GM19023 (cell line): ENCODE measurements around the gene ENTR1.
"Not testable (repeated sequence)": the region's sequence is repeated elsewhere in the genome, so short reads cannot be mapped to it uniquely, and the experiment has no call there.

ENCODE experiments used
- ATAC-seq: cut with Tn5 transposase; IDR thresholded peaks from one replicate; pipeline ENCODE4 v1.9.1; 2021; ENCODE audit warnings: mild to moderate bottlenecking, moderate library complexity; ENCODE audit not compliant: unreplicated experiment

The ENTR1 gene

GRCh38 chr9:136438548-136439480 lies 28.4 kb upstream of the ENTR1 start:
- ATAC-seq, result peak; percentile 45

GRCh38 chr9:136437839-136438547 lies 27.6 kb upstream of the ENTR1 start:
- no peak for ATAC-seq

GRCh38 chr9:136437430-136437829 lies 27.0 kb upstream of the ENTR1 start:
- no peak for ATAC-seq

- ATAC-seq, result no peak
Measured at GRCh38 chr9:136436055-136436634, 25.7 kb upstream of the ENTR1 start.

GRCh38 chr9:136434580-136435169 lies 24.3 kb upstream of the ENTR1 start:
- ATAC-seq, result no peak

GRCh38 chr9:136433849-136434579 lies 23.6 kb upstream of the ENTR1 start:
- ATAC-seq, result no peak

GRCh38 chr9:136433043-136433715 lies 22.8 kb upstream of the ENTR1 start:
- no peak for ATAC-seq

GRCh38 chr9:136432591-136432990 lies 22.2 kb upstream of the ENTR1 start:
- ATAC-seq, result no peak

- no peak for ATAC-seq
Measured at GRCh38 chr9:136431782-136432350, 21.5 kb upstream of the ENTR1 start.

GRCh38 chr9:136430588-136431234 lies 20.3 kb upstream of the ENTR1 start:
- no peak for ATAC-seq

- no peak for ATAC-seq
Measured at GRCh38 chr9:136429683-136430491, 19.5 kb upstream of the ENTR1 start.

- ATAC-seq, result no peak
Measured at GRCh38 chr9:136429075-136429628, 18.7 kb upstream of the ENTR1 start.

GRCh38 chr9:136426787-136427186 lies 16.4 kb upstream of the ENTR1 start:
- no peak for ATAC-seq

GRCh38 chr9:136425367-136425766 lies 15.0 kb upstream of the ENTR1 start:
- ATAC-seq, result not testable (repeated sequence)

GRCh38 chr9:136424750-136425362 lies 14.4 kb upstream of the ENTR1 start:
- ATAC-seq, result no peak

GRCh38 chr9:136423432-136424146 lies 13.2 kb upstream of the ENTR1 start:
- no peak for ATAC-seq

- ATAC-seq, result no peak
Measured at GRCh38 chr9:136422876-136423275, 12.5 kb upstream of the ENTR1 start.
